ENCODE results near the gene MAPK9. TPM values are rescaled to one million over a fixed set of nuclear protein-coding genes. Genes with fewer than 3 reads are reported as not detected.

MAPK9 gene
- total RNA-seq, 3 donors from 2014 or later, result 37.4 to 54.1 (median 41.3) TPM

GRCh38 chr5:180206993-180207392 lies 84.9 kb downstream of the MAPK9 start:
- intact Hi-C loops (cut with DNase I, micrococcal nuclease), result no loop called here
- ATAC-seq, result no peak
- Histone ChIP-seq H3K9me3 (no peaks in the 10 kb centered on the region), H3K4me1 (ENCODE audit: low read depth) (peaks cover 6% of the 10 kb centered on the region), H3K4me3 (no peak overlapping the region), H3K36me3 (ENCODE audit: low read depth) (no peaks in the 10 kb centered on the region)
- DNase-seq, result no peak
- no peak for TF ChIP-seq CTCF (IDR thresholded peaks at IDR 0.05)

GRCh38 chr5:180205916-180206315 lies 86.0 kb downstream of the MAPK9 start:
- H3K36me3 ChIP-seq (ENCODE audit: low read depth), result no peaks in the 10 kb centered on the region
- H3K9me3 ChIP-seq, result no peaks in the 10 kb centered on the region
- ATAC-seq (no peak), DNase-seq (no peak)
- no peak for TF ChIP-seq CTCF (IDR thresholded peaks at IDR 0.05)
- no peak overlapping the region for H3K4me3 ChIP-seq
- intact Hi-C loops (cut with DNase I, micrococcal nuclease), result no loop called here
- H3K4me1 ChIP-seq (ENCODE audit: low read depth), result peaks cover 6% of the 10 kb centered on the region

GRCh38 chr5:180204276-180204819 lies 87.5 kb downstream of the MAPK9 start:
- Histone ChIP-seq H3K9me3 (no peaks in the 10 kb centered on the region), H3K4me1 (ENCODE audit: low read depth) (peaks cover 6% of the 10 kb centered on the region), H3K36me3 (ENCODE audit: low read depth) (no peaks in the 10 kb centered on the region), H3K4me3 (no peak overlapping the region)
- intact Hi-C loops (cut with DNase I, micrococcal nuclease), result no loop called here
- no peak for ATAC-seq
- no peak for DNase-seq
- TF ChIP-seq CTCF (IDR thresholded peaks at IDR 0.05), result no peak

GRCh38 chr5:180202939-180203573 lies 88.8 kb downstream of the MAPK9 start:
- H3K36me3 ChIP-seq (ENCODE audit: low read depth), result no peaks in the 10 kb centered on the region
- ATAC-seq (no peak), DNase-seq (no peak)
- no peak overlapping the region for H3K4me3 ChIP-seq
- TF ChIP-seq CTCF (IDR thresholded peaks at IDR 0.05), result no peak
- intact Hi-C loops (cut with DNase I, micrococcal nuclease), result no loop called here
- H3K9me3 ChIP-seq, result no peaks in the 10 kb centered on the region
- peaks cover under 1% of the 10 kb centered on the region for H3K4me1 ChIP-seq (ENCODE audit: low read depth)

GRCh38 chr5:180201051-180201987 lies 90.6 kb downstream of the MAPK9 start:
- Histone ChIP-seq H3K4me3 (no peak overlapping the region), H3K4me1 (ENCODE audit: low read depth) (no peaks in the 10 kb centered on the region), H3K36me3 (ENCODE audit: low read depth) (no peaks in the 10 kb centered on the region), H3K9me3 (no peaks in the 10 kb centered on the region)
- TF ChIP-seq CTCF (IDR thresholded peaks at IDR 0.05), result no peak
- intact Hi-C loops (cut with DNase I, micrococcal nuclease), result no loop called here
- DNase-seq (peak in 1 of 3 donors; percentile 24), ATAC-seq (no peak)
